IPS-NIHi7 (cell line): ENCODE data around the gene TSPAN6.

Source experiments
- DNase-seq: peaks from one replicate; pipeline ENCODE4 v3.0.0; 2012; ENCODE audit warnings: mixed read lengths; ENCODE audit errors: extremely low spot score

The TSPAN6 gene

GRCh38 chrX:100584611-100585010 is 52.0 kb downstream of the TSPAN6 start, which contains the start of gene TNMD:
Gene TNMD, plus strand, starts transcription at chrX:100584936. Its CDS starts 83 bp downstream, at chrX:100585019.
- no peak for DNase-seq
